Uterus (tissue), 4 donors: ENCODE measurements around the gene SMO. TPM values are rescaled to one million over a fixed set of nuclear protein-coding genes. Genes with fewer than 3 reads are reported as not detected.
"Not testable (repeated sequence)": the region's sequence is repeated elsewhere in the genome, so short reads cannot be mapped to it uniquely, and the experiment has no call there.

Experiments used
- DNase-seq, 2 donors: peaks; one replicate each; pipeline ENCODE4 v3.0.0-alpha.2; 2019 to 2020
- H3K27ac ChIP-seq, 2 donors: fragments of 200-600 bp; sonication (generic); 1 replicate in 1 of 2; 2 replicates in 1 of 2; pipeline ENCODE4 v1.5.1; 2016 to 2018
- H3K27me3 ChIP-seq, 2 donors: fragments of 200-600 bp; sonication (generic); one replicate each; pipeline ENCODE4 v1.5.1; 2018 to 2019; ENCODE audit warnings: control low read depth in 1 of 2
- H3K36me3 ChIP-seq, 2 donors: fragments of 200-600 bp; sonication (generic); one replicate each; pipeline ENCODE4 v1.5.1; 2019; ENCODE audit warnings: control low read depth in 1 of 2
- H3K4me1 ChIP-seq, 2 donors: fragments of 200-600 bp; sonication (generic); one replicate each; pipeline ENCODE4 v1.5.1; 2018 to 2019; ENCODE audit warnings: control low read depth in 1 of 2
- H3K4me3 ChIP-seq, 2 donors: fragments of 200-600 bp; sonication (generic); 1 replicate in 1 of 2; 2 replicates in 1 of 2; pipeline ENCODE4 v1.5.1; 2018 to 2019; ENCODE audit warnings: mild to moderate bottlenecking in 1 of 2
- H3K9me3 ChIP-seq, 2 donors: fragments of 200-600 bp; sonication (generic); one replicate each; pipeline ENCODE4 v1.5.1; 2019; ENCODE audit warnings: control low read depth in 1 of 2
- POLR2A ChIP-seq, 2 donors: fragments of 450-650 bp; IDR thresholded peaks; one replicate each; pipeline ENCODE4 v1.6.1; 2016; ENCODE audit warnings: antibody characterized with exemption in 2 of 2, mild to moderate bottlenecking in 1 of 2, moderate library complexity in 1 of 2
- intact Hi-C: fragments of 100-400 bp; cut with DNase I; formaldehyde crosslinking; loops from one replicate; pipeline ENCODE4 v1.15.1; 2023; ENCODE audit warnings: low total_unique reads
- total RNA-seq, 4 donors: library from RNA; depleted of rRNA in 3 of 4; stranded (reverse); fragments of >200 nt in 3 of 4; gene quantifications; one replicate each; pipeline versions ENCODE4 v1.1.0 to v1.2.4, GENCODE V29; 2014 to 2023
- TF ChIP-seq, protein P1 (sequence below), 4 experiments: fragments of 200-600 bp in 2 of 4; fragments of 450-650 bp in 2 of 4; sonication (generic) in 2 of 4; IDR thresholded peaks; one replicate each; pipeline ENCODE4 v1.5.1; 2016 to 2019; ENCODE audit warnings: antibody characterized with exemption in 4 of 4, mild to moderate bottlenecking in 2 of 4, moderate library complexity in 1 of 4
- donor health status: DM: yes; HTN: yes; CAD: no.

SMO gene
- total RNA-seq, 4 donors from 2014 or later, result 7.4 to 94.6 (median 27.7) TPM

DNA sequence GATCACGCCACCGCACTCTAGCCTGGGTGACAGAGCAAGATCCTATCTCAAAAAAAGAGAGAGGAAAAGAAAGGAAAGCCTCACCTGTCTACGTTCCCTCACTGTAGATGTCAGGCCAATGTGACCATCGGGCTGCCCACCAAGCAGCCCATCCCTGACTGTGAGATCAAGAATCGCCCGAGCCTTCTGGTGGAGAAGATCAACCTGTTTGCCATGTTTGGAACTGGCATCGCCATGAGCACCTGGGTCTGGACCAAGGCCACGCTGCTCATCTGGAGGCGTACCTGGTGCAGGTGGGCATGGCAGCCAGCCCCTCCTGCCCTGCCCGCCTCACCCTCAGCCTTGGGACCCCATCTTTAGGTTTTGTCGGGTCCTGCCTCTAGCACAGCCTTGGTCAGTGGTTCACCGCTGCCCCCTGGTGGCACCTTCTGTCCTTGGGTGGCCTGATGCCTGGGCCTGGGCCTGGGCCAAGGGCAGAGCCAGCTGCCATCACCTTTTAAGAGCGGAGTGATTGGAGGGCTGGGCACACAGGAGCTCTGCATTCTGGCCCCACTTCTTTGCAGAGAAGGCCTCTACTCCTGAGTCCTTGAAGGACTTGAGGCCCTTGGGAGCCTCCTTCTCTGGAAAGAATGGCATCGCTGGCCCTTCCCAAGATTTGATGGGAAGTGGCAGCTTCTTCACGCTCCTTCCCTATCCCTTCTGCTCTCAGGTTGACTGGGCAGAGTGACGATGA is 22.0 kb downstream of the SMO start:
- Histone ChIP-seq H3K9me3 (no peaks in the 10 kb centered on the region), H3K4me3 (no peak overlapping the region), H3K27me3 (no peaks in the 10 kb centered on the region), H3K36me3 (no peaks in the 10 kb centered on the region), H3K4me1 (no peaks in the 10 kb centered on the region), H3K27ac (no peak overlapping the region)
- intact Hi-C loops, result loop anchor here (5.0 kb wide), 1 partner anchor 48 kb away; no protein-coding TSS in a partner anchor
- TF ChIP-seq POLR2A (IDR thresholded peaks at IDR 0.05), result no peak
- TF ChIP-seq, protein P1, sequence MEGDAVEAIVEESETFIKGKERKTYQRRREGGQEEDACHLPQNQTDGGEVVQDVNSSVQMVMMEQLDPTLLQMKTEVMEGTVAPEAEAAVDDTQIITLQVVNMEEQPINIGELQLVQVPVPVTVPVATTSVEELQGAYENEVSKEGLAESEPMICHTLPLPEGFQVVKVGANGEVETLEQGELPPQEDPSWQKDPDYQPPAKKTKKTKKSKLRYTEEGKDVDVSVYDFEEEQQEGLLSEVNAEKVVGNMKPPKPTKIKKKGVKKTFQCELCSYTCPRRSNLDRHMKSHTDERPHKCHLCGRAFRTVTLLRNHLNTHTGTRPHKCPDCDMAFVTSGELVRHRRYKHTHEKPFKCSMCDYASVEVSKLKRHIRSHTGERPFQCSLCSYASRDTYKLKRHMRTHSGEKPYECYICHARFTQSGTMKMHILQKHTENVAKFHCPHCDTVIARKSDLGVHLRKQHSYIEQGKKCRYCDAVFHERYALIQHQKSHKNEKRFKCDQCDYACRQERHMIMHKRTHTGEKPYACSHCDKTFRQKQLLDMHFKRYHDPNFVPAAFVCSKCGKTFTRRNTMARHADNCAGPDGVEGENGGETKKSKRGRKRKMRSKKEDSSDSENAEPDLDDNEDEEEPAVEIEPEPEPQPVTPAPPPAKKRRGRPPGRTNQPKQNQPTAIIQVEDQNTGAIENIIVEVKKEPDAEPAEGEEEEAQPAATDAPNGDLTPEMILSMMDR (IDR thresholded peaks at IDR 0.05), result peak; percentile 78 to 83 (median 80)
- DNase-seq, result peak; percentile 74 to 77

DNA sequence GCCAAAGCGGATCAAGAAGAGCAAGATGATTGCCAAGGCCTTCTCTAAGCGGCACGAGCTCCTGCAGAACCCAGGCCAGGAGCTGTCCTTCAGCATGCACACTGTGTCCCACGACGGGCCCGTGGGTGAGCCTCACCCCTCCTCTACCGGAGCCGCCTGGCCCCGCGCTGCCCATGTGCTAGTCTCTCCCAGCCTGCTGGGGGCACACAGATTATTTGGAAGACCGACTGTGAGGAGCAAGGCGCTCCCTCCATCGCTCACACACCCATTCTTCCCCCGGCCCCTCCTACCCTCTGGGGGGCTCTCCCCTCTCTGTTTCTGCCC is 22.5 kb downstream of the SMO start:
- no peak for DNase-seq
- Histone ChIP-seq H3K36me3 (no peaks in the 10 kb centered on the region), H3K4me3 (no peak overlapping the region), H3K4me1 (no peaks in the 10 kb centered on the region), H3K27ac (no peak overlapping the region), H3K9me3 (no peaks in the 10 kb centered on the region), H3K27me3 (no peaks in the 10 kb centered on the region)
- no peak for TF ChIP-seq POLR2A (IDR thresholded peaks at IDR 0.05)
- TF ChIP-seq, protein P1 (IDR thresholded peaks at IDR 0.05), result no peak
- intact Hi-C loops, result loop anchor here (5.0 kb wide), 1 partner anchor 49 kb away; no protein-coding TSS in a partner anchor

DNA sequence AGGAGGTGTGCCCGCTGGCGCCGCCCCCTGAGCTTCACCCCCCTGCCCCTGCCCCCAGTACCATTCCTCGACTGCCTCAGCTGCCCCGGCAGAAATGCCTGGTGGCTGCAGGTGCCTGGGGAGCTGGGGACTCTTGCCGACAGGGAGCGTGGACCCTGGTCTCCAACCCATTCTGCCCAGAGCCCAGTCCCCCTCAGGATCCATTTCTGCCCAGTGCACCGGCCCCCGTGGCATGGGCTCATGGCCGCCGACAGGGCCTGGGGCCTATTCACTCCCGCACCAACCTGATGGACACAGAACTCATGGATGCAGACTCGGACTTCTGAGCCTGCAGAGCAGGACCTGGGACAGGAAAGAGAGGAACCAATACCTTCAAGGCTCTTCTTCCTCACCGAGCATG is 23.7 kb downstream of the SMO start:
- Histone ChIP-seq H3K4me3 (no peak overlapping the region), H3K27ac (no peak overlapping the region), H3K36me3 (no peaks in the 10 kb centered on the region), H3K27me3 (no peaks in the 10 kb centered on the region), H3K4me1 (no peaks in the 10 kb centered on the region), H3K9me3 (no peaks in the 10 kb centered on the region)
- DNase-seq, result no peak
- TF ChIP-seq POLR2A (IDR thresholded peaks at IDR 0.05), result no peak
- TF ChIP-seq, protein P1 (IDR thresholded peaks at IDR 0.05), result no peak
- intact Hi-C loops, result loop anchor here (5.0 kb wide), 1 partner anchor 50 kb away; no protein-coding TSS in a partner anchor

DNA sequence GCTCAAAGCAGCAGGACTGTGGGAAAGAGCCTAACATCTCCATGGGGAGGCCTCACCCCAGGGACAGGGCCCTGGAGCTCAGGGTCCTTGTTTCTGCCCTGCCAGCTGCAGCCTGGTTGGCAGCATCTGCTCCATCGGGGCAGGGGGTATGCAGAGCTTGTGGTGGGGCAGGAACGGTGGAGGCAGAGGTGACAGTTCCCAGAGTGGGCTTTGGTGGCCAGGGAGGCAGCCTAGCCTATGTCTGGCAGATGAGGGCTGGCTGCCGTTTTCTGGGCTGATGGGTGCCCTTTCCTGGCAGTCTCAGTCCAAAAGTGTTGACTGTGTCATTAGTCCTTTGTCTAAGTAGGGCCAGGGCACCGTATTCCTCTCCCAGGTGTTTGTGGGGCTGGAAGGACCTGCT is 24.2 kb downstream of the SMO start:
- H3K27ac ChIP-seq, result no peak overlapping the region
- intact Hi-C loops, result loop anchor here (5.0 kb wide), 1 partner anchor 50 kb away; no protein-coding TSS in a partner anchor
- DNase-seq, result no peak

DNA sequence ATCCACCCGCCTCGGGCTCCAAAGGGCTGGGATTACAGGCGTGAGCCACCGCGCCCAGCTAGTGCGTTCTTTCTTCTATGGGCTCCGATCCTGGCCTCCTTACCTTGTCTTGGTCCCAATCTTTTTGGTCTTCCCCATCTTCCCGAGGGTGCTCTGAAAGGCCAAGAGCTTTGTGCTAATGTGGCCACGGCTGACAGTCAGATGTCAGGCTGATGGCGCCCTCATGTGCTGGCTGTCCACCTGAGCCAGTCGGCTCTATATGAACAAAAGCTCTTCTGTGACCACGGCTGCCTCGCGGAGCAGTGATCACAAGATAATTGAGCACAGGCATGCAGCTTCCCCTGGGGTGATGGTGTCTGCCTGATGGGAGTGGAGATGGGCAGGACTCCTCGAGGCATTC is 25.4 kb downstream of the SMO start:
- no peak for DNase-seq
- Histone ChIP-seq H3K27ac (no peak overlapping the region), H3K4me3 (no peak overlapping the region), H3K27me3 (no peaks in the 10 kb centered on the region), H3K4me1 (no peaks in the 10 kb centered on the region), H3K36me3 (no peaks in the 10 kb centered on the region), H3K9me3 (no peaks in the 10 kb centered on the region)
- intact Hi-C loops, result loop anchor here (5.0 kb wide), 1 partner anchor 52 kb away; no protein-coding TSS in a partner anchor
- TF ChIP-seq, protein P1 (IDR thresholded peaks at IDR 0.05), result no peak

More for the DNA sequence above, 24.2 kb downstream of the SMO start:
- no peaks in the 10 kb centered on the region for H3K4me1 ChIP-seq
- H3K9me3 ChIP-seq, result no peaks in the 10 kb centered on the region
- TF ChIP-seq, protein P1 (IDR thresholded peaks at IDR 0.05), result no peak
- no peak for TF ChIP-seq POLR2A (IDR thresholded peaks at IDR 0.05)
- H3K27me3 ChIP-seq, result no peaks in the 10 kb centered on the region
- no peaks in the 10 kb centered on the region for H3K36me3 ChIP-seq
- no peak overlapping the region for H3K4me3 ChIP-seq

DNA sequence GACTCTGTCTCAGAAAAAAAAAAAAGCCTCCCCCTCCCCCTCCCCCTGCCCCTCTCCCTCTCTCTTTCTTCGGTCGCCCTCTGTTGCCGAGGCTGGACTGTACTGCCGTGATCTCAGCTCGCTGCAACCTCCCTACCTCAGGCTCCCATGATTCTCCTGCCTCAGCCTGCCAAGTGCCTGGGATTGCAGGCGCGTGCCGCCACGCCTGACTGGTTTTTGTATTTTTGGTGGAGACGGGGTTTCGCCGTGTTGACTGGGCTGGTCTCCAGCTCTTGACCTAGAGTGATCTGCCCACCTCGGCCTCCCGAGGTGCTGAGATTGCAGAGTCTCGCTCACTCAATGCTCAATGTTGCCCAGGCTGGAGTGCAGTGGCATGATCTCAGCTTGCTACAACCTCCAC is 27.3 kb downstream of the SMO start:
- DNase-seq, H3K9me3 ChIP-seq, H3K27me3 ChIP-seq, H3K4me3 ChIP-seq, H3K27ac ChIP-seq, H3K36me3 ChIP-seq, H3K4me1 ChIP-seq: not testable (repeated sequence)
- intact Hi-C loops, result loop anchor here (5.0 kb wide), 1 partner anchor 77 kb away; no protein-coding TSS in a partner anchor

DNA sequence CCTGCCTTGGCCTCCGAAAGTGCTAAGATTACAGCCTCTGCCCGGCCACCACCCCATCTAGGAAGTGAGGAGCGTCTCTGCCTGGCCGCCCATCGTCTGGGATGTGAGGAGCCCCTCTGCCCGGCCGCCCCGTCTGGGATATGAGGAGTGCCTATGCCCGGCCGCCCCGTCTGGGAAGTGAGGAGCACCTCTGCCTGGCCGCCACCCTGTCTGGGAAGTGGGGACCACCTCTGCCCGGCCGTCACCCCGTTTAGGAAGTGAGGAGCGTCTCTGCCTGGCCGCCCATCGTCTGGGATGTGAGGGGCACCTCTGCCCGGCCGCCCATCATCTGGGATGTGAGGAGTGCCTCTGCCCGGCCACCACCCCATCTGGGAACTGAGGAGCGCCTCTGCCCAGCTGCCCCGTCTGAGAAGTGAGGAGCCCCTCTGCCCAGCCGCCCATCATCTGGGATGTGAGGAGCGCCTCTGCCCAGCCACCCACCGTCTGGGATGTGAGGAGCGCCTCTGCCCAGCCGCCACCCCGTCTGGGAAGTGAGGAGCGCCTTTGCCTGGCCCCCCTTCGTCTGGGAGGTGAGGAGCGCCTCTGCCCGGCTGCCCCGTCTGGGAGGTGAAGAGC is 27.8 kb downstream of the SMO start:
- not testable (repeated sequence) for H3K27me3 ChIP-seq, H3K4me1 ChIP-seq, H3K4me3 ChIP-seq, DNase-seq, H3K9me3 ChIP-seq, H3K27ac ChIP-seq, H3K36me3 ChIP-seq
- intact Hi-C loops, result loop anchor here (5.0 kb wide), 1 partner anchor 76 kb away; no protein-coding TSS in a partner anchor
